ES-I3 (cell line): ENCODE results near the gene SLC38A5.
"Not testable (repeated sequence)": the region's sequence is repeated elsewhere in the genome, so short reads cannot be mapped to it uniquely, and the experiment has no call there.

Experiments
- H3K36me3 ChIP-seq: 2 replicates; pipeline ENCODE4 v1.6.1; 2013; ENCODE audit warnings: mild to moderate bottlenecking, low read length, control low read depth, moderate library complexity; ENCODE audit not compliant: insufficient read depth
- H3K4me1 ChIP-seq: 2 replicates; pipeline ENCODE4 v1.6.1; 2013; ENCODE audit warnings: mild to moderate bottlenecking, control low read depth, low read length; ENCODE audit not compliant: insufficient read depth
- H3K9ac ChIP-seq: 2 replicates; pipeline ENCODE4 v1.6.1; 2013; ENCODE audit warnings: low read depth, mild to moderate bottlenecking, low read length, moderate library complexity
- H3K9me3 ChIP-seq: 2 replicates; pipeline ENCODE4 v1.6.1; 2013; ENCODE audit warnings: mild to moderate bottlenecking, low read length, moderate library complexity; ENCODE audit not compliant: control insufficient read depth, insufficient read depth

Gene SLC38A5

GRCh38 chrX:48470110-48470832, at the start of gene SLC38A5:
Gene SLC38A5 (minus strand): TSS chrX:48470260. CDS start chrX:48467924, 2,336 bp downstream.
- Histone ChIP-seq H3K36me3 (no peaks in the 10 kb centered on the region), H3K4me1 (peaks cover 19% of the 10 kb centered on the region), H3K9me3 (no peaks in the 10 kb centered on the region), H3K9ac (peak within 1 kb of the TSS; percentile 80)

DNA sequence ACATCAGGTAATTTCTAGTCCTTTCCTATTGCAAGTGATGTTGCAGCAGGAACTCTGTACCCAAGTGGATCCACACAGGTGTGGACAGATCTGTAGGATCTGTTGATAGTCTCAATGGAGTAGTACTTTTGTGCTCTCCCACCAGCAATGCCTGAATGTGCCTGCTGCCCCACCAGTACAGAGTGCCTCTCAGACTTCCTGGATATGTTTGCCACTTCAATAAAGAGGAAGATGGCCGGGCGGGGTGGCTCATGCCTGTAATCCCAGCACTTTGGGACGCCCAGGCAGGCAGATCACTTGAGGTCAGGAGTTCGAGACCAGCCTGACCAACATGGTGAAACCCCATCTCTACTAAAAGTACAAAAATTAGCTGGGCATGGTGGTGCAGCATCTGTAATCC, 49.4 kb upstream of the SLC38A5 start:
- not testable (repeated sequence) for H3K4me1 ChIP-seq, H3K9ac ChIP-seq, H3K9me3 ChIP-seq, H3K36me3 ChIP-seq

DNA sequence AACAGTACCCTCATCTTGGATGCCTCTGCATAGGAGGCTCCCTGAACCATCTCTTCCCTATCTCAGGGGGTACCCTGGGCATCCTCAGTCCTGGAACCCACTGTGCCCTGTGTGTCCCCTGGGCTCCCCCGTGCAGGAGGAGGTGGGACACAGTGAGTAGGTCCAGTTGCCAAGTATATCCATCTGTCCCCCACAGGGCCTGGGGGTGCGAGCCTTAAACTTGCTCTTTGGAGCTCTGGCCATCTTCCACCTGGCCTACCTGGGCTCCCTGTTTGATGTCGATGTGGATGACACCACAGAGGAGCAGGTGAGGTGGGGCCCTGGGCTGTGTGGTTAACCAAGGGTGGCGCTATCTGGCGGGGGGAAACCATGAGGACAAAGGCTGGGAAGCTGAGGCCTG, 46.9 kb upstream of the SLC38A5 start:
- H3K9ac ChIP-seq, result no peak overlapping the region
- no peaks in the 10 kb centered on the region for H3K9me3 ChIP-seq
- H3K36me3 ChIP-seq, result no peaks in the 10 kb centered on the region
- no peaks in the 10 kb centered on the region for H3K4me1 ChIP-seq

DNA sequence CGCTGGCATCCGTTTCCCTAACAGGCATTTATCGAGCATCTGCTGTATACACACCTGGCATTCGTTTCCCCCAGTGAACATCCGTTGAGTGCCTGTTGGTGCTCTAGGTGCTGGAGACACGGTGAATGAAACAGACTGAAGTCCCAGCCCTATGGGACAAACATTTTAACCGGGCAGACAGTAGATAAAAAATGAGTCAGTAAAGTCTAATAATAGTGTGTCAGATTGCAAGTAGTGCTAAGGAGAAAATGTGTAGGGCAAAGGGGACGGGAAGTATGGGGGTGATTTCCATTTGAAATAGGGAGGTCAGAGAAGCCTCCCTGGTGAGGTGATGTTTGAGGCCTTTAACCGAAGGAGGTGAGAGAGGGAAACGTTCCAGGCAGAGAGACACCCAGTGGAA, 46.2 kb upstream of the SLC38A5 start:
- H3K4me1 ChIP-seq, result no peaks in the 10 kb centered on the region
- no peaks in the 10 kb centered on the region for H3K9me3 ChIP-seq
- no peaks in the 10 kb centered on the region for H3K36me3 ChIP-seq
- H3K9ac ChIP-seq, result no peak overlapping the region

- no peak overlapping the region for H3K9ac ChIP-seq
- H3K36me3 ChIP-seq, result no peaks in the 10 kb centered on the region
- no peaks in the 10 kb centered on the region for H3K4me1 ChIP-seq
- no peaks in the 10 kb centered on the region for H3K9me3 ChIP-seq
These were observed 45.8 kb upstream of the SLC38A5 start for GRCh38 chrX:48515842-48516241.

GRCh38 chrX:48514868-48515460, 44.9 kb upstream of the SLC38A5 start:
- no peaks in the 10 kb centered on the region for H3K4me1 ChIP-seq
- no peaks in the 10 kb centered on the region for H3K36me3 ChIP-seq
- H3K9me3 ChIP-seq, result no peaks in the 10 kb centered on the region
- H3K9ac ChIP-seq, result no peak overlapping the region

DNA sequence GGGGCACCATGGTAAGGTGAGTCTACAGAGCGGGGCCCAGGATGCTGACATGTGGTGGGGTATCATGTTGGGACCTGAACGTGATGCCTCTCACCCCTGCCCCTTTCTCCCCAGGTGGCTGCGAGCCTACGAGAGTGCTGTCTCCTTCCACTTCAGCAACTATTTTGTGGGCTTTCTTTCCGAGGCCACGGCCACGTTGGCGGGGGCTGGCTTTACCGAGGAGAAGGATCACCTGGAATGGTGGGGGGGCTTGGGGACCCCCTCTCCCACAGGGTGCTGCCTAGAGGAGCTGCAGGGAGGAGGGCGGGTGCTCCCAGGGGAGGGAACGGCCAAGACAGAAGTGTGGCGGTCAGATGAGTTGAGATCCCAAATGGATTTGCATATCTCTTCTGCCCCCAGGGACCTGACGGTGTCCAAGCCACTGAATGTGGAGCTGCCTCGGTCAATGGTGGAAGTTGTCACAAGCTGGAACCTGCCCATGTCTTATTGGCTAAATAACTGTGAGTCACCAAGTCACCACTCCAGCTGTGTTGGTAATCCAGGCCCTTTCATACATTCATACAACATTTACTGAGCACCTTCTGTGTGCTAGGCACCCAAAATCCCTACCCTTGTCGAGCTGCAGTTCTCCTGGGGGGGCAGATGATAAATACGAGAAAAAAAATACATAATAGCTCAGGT, 44.2 kb upstream of the SLC38A5 start:
- Histone ChIP-seq H3K9ac (no peak overlapping the region), H3K36me3 (no peaks in the 10 kb centered on the region), H3K9me3 (no peaks in the 10 kb centered on the region), H3K4me1 (no peaks in the 10 kb centered on the region)

GRCh38 chrX:48513670-48514069, 43.6 kb upstream of the SLC38A5 start:
- Histone ChIP-seq H3K36me3 (no peaks in the 10 kb centered on the region), H3K4me1 (no peaks in the 10 kb centered on the region), H3K9ac (no peak overlapping the region), H3K9me3 (no peaks in the 10 kb centered on the region)

DNA sequence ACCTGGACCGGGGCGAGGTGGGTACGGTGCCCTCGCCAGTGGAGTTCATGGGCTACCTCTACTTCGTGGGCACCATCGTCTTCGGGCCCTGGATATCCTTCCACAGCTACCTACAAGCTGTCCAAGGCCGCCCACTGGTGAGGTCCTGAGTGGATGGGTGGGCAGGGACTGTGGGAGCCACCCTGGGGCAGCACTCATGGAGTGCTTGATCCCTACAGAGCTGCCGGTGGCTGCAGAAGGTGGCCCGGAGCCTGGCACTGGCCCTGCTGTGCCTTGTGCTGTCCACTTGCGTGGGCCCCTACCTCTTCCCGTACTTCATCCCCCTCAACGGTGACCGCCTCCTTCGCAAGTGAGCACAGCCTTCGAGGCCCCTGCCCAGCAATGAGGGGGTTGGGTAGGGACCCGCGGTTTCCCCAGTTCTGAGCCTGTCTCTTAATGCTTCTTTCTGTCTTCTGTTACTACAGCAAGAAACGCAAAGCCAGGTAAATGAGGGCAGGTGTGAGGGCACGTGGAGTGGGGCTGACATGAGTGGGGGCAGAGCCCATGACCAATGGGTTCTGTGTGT, 42.4 kb upstream of the SLC38A5 start:
- no peak overlapping the region for H3K9ac ChIP-seq
- H3K4me1 ChIP-seq, result no peaks in the 10 kb centered on the region
- H3K36me3 ChIP-seq, result no peaks in the 10 kb centered on the region
- no peaks in the 10 kb centered on the region for H3K9me3 ChIP-seq

GRCh38 chrX:48511560-48511959, 41.5 kb upstream of the SLC38A5 start:
- H3K36me3 ChIP-seq, result no peaks in the 10 kb centered on the region
- no peaks in the 10 kb centered on the region for H3K9me3 ChIP-seq
- H3K4me1 ChIP-seq, result no peaks in the 10 kb centered on the region
- no peak overlapping the region for H3K9ac ChIP-seq

- H3K36me3 ChIP-seq, result no peaks in the 10 kb centered on the region
- H3K4me1 ChIP-seq, result no peaks in the 10 kb centered on the region
- H3K9me3 ChIP-seq, result no peaks in the 10 kb centered on the region
- H3K9ac ChIP-seq, result peak overlapping the region; percentile 78
These were observed 39.6 kb upstream of the SLC38A5 start for GRCh38 chrX:48509619-48510018.

DNA sequence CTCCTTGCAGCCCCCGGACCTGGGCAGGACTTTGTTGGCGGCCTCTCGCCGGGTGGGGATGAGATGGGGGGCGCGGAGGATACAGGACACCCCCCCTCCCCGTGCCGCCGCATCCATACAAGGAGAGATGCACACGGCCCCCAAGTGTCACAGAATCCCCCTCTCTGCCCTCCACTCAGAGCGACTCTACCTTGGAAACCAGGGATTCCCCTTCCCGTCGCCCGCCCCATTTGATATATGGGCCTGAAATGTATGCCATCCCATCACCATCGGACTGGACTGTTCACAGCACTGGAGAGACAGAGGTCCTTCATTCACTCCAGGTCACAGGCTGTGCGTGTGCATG, 39.2 kb upstream of the SLC38A5 start:
- Histone ChIP-seq H3K4me1 (no peaks in the 10 kb centered on the region), H3K36me3 (no peaks in the 10 kb centered on the region), H3K9me3 (no peaks in the 10 kb centered on the region), H3K9ac (peak overlapping the region; percentile 78)

- Histone ChIP-seq H3K9me3 (no peaks in the 10 kb centered on the region), H3K9ac (peak within 1 kb of the TSS; percentile 78), H3K4me1 (no peaks in the 10 kb centered on the region), H3K36me3 (no peaks in the 10 kb centered on the region)
These were observed 38.6 kb upstream of the SLC38A5 start, which contains the start of gene PORCN for GRCh38 chrX:48508400-48509244. Gene PORCN (plus strand): TSS chrX:48508992. CDS start chrX:48509821, 829 bp downstream.

DNA sequence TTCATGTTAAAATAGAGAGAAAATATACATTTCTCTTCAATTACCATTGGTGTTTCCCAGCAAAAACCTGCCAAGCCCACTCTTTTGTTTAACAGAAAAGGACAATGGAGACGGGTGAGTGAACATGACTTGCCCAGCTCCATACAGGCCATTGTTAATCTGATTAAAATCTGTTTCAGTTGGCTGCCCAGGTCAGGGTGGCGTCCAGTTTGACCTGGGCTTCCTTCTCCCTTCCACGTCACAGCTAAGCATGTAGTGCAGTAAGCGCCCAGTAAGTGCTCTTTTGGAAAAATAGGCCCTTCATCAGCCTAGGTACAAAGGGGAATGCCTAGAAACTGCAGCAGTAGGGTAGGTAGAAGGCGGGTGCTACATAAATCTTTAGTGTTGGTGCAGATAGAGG, 37.2 kb upstream of the SLC38A5 start:
- no peak overlapping the region for H3K9ac ChIP-seq
- H3K4me1 ChIP-seq, result no peaks in the 10 kb centered on the region
- no peaks in the 10 kb centered on the region for H3K36me3 ChIP-seq
- H3K9me3 ChIP-seq, result no peaks in the 10 kb centered on the region
